ENCODE measurements around the gene PIAS4.
A peak's percentile ranks its signal among the peaks of the same experiment; 100 is the strongest.

The PIAS4 gene

DNA sequence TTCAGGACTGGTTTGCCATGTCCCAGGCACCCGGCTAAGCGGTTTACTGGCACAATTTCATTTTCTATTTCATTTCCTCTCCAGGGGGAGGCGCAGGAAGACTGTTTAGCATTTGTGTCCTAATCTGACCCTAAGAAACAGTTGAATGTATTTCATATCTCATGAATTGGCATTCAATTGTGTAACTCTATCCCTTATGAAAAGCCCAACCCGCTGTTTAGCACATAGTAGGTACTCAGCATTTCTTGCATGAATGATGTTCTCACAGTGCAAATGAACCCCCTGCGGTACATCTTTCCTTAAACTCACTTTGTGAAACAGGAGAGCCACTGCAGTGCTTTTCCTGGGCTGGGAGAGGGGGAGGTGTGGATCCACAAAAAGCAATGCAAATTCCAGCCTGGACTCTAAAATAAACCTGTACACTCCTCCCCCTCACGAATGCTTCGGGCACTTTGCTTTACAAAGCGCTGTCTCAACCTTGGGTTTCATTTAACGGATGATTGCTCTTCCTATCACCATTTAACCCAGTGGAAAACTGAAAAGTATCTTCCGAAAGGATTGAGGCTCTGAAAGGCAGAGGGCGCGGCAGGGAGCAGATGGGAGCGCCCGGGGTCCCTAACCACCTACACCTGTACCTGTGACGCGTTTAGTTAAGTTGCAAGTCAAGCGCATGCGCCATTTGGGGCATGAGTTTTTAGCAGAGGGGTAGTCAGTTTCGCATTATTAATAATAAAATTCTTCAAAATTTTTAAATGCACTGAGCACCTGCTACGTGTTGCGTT, 21.1 kb upstream of the PIAS4 start (continued):
- TF ChIP-seq HOXD13 (CRISPR knock-in tag; IDR thresholded peaks at IDR 0.05; ENCODE audit: borderline replicate concordance) (no peak), ZNF24 (tag by site-specific recombination; IDR thresholded peaks at IDR 0.05) (peak; percentile 83; the same call in 1 of the 2 replicates), ZSCAN30 (tag by site-specific recombination; IDR thresholded peaks at IDR 0.05) (peak; percentile 69; the same call in 1 of the 2 replicates), ZBTB17 (tag by site-specific recombination; IDR thresholded peaks at IDR 0.05) (peak; percentile 51; the same call in 1 of the 2 replicates), ZSCAN23 (tag by site-specific recombination; IDR thresholded peaks at IDR 0.05) (peak; percentile 81; the same call in 1 of the 2 replicates), ZNF514 (tag by site-specific recombination; IDR thresholded peaks at IDR 0.05) (no peak), KLF7 (tag by site-specific recombination; IDR thresholded peaks at IDR 0.05; ENCODE audit: borderline replicate concordance) (no peak), ZNF610 (tag by site-specific recombination; IDR thresholded peaks at IDR 0.05; ENCODE audit: borderline replicate concordance) (0 out of 2 replicates have a peak, but pooled peaks have one; percentile 28), MZF1 (tag by site-specific recombination; IDR thresholded peaks at IDR 0.05; ENCODE audit: borderline replicate concordance) (peak; percentile 40; the same call in 1 of the 2 replicates), ZNF416 (tag by site-specific recombination; IDR thresholded peaks at IDR 0.05) (no peak), ZNF501 (tag by site-specific recombination; IDR thresholded peaks at IDR 0.05) (peak; percentile 47; the same call in 1 of the 2 replicates), ZNF571 (tag by site-specific recombination; IDR thresholded peaks at IDR 0.05) (no peak)
- TF ChIP-seq, protein P1, sequence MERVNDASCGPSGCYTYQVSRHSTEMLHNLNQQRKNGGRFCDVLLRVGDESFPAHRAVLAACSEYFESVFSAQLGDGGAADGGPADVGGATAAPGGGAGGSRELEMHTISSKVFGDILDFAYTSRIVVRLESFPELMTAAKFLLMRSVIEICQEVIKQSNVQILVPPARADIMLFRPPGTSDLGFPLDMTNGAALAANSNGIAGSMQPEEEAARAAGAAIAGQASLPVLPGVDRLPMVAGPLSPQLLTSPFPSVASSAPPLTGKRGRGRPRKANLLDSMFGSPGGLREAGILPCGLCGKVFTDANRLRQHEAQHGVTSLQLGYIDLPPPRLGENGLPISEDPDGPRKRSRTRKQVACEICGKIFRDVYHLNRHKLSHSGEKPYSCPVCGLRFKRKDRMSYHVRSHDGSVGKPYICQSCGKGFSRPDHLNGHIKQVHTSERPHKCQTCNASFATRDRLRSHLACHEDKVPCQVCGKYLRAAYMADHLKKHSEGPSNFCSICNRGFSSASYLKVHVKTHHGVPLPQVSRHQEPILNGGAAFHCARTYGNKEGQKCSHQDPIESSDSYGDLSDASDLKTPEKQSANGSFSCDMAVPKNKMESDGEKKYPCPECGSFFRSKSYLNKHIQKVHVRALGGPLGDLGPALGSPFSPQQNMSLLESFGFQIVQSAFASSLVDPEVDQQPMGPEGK (tag by site-specific recombination; IDR thresholded peaks at IDR 0.05), result peak; percentile 50
- TF ChIP-seq, protein P2, sequence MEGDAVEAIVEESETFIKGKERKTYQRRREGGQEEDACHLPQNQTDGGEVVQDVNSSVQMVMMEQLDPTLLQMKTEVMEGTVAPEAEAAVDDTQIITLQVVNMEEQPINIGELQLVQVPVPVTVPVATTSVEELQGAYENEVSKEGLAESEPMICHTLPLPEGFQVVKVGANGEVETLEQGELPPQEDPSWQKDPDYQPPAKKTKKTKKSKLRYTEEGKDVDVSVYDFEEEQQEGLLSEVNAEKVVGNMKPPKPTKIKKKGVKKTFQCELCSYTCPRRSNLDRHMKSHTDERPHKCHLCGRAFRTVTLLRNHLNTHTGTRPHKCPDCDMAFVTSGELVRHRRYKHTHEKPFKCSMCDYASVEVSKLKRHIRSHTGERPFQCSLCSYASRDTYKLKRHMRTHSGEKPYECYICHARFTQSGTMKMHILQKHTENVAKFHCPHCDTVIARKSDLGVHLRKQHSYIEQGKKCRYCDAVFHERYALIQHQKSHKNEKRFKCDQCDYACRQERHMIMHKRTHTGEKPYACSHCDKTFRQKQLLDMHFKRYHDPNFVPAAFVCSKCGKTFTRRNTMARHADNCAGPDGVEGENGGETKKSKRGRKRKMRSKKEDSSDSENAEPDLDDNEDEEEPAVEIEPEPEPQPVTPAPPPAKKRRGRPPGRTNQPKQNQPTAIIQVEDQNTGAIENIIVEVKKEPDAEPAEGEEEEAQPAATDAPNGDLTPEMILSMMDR (tag by site-specific recombination; IDR thresholded peaks at IDR 0.05), result peak; percentile 22; the same call in 1 of the 2 replicates
- TF ChIP-seq, protein P3, sequence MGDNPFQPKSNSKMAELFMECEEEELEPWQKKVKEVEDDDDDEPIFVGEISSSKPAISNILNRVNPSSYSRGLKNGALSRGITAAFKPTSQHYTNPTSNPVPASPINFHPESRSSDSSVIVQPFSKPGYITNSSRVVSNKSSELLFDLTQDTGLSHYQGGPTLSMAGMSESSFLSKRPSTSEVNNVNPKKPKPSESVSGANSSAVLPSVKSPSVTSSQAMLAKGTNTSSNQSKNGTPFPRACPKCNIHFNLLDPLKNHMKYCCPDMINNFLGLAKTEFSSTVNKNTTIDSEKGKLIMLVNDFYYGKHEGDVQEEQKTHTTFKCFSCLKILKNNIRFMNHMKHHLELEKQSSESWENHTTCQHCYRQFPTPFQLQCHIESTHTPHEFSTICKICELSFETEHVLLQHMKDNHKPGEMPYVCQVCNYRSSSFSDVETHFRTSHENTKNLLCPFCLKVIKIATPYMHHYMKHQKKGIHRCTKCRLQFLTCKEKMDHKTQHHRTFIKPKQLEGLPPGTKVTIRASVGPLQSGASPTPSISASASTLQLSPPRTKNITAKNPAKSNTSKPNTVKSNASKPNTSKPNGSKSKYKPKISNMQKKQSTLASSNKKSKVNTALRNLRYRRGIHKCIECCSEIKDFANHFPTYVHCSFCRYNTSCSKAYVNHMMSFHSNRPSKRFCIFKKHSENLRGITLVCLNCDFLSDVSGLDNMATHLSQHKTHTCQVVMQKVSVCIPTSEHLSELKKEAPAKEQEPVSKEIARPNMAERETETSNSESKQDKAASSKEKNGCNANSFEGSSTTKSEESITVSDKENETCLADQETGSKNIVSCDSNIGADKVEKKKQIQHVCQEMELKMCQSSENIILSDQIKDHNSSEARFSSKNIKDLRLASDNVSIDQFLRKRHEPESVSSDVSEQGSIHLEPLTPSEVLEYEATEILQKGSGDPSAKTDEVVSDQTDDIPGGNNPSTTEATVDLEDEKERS (tag by site-specific recombination; IDR thresholded peaks at IDR 0.05), result no peak
- TF ChIP-seq, protein P4, sequence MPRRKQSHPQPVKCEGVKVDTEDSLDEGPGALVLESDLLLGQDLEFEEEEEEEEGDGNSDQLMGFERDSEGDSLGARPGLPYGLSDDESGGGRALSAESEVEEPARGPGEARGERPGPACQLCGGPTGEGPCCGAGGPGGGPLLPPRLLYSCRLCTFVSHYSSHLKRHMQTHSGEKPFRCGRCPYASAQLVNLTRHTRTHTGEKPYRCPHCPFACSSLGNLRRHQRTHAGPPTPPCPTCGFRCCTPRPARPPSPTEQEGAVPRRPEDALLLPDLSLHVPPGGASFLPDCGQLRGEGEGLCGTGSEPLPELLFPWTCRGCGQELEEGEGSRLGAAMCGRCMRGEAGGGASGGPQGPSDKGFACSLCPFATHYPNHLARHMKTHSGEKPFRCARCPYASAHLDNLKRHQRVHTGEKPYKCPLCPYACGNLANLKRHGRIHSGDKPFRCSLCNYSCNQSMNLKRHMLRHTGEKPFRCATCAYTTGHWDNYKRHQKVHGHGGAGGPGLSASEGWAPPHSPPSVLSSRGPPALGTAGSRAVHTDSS (tag by site-specific recombination; IDR thresholded peaks at IDR 0.05), result no peak
- TF ChIP-seq, protein P5, sequence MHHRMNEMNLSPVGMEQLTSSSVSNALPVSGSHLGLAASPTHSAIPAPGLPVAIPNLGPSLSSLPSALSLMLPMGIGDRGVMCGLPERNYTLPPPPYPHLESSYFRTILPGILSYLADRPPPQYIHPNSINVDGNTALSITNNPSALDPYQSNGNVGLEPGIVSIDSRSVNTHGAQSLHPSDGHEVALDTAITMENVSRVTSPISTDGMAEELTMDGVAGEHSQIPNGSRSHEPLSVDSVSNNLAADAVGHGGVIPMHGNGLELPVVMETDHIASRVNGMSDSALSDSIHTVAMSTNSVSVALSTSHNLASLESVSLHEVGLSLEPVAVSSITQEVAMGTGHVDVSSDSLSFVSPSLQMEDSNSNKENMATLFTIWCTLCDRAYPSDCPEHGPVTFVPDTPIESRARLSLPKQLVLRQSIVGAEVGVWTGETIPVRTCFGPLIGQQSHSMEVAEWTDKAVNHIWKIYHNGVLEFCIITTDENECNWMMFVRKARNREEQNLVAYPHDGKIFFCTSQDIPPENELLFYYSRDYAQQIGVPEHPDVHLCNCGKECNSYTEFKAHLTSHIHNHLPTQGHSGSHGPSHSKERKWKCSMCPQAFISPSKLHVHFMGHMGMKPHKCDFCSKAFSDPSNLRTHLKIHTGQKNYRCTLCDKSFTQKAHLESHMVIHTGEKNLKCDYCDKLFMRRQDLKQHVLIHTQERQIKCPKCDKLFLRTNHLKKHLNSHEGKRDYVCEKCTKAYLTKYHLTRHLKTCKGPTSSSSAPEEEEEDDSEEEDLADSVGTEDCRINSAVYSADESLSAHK (tag by site-specific recombination; IDR thresholded peaks at IDR 0.05), result peak; percentile 42; the same call in 1 of the 2 replicates
- TF ChIP-seq, protein P6, sequence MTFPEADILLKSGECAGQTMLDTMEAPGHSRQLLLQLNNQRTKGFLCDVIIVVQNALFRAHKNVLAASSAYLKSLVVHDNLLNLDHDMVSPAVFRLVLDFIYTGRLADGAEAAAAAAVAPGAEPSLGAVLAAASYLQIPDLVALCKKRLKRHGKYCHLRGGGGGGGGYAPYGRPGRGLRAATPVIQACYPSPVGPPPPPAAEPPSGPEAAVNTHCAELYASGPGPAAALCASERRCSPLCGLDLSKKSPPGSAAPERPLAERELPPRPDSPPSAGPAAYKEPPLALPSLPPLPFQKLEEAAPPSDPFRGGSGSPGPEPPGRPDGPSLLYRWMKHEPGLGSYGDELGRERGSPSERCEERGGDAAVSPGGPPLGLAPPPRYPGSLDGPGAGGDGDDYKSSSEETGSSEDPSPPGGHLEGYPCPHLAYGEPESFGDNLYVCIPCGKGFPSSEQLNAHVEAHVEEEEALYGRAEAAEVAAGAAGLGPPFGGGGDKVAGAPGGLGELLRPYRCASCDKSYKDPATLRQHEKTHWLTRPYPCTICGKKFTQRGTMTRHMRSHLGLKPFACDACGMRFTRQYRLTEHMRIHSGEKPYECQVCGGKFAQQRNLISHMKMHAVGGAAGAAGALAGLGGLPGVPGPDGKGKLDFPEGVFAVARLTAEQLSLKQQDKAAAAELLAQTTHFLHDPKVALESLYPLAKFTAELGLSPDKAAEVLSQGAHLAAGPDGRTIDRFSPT (tag by site-specific recombination; IDR thresholded peaks at IDR 0.05), result peak; percentile 35; the same call in 1 of the 2 replicates
- TF ChIP-seq, protein P7, sequence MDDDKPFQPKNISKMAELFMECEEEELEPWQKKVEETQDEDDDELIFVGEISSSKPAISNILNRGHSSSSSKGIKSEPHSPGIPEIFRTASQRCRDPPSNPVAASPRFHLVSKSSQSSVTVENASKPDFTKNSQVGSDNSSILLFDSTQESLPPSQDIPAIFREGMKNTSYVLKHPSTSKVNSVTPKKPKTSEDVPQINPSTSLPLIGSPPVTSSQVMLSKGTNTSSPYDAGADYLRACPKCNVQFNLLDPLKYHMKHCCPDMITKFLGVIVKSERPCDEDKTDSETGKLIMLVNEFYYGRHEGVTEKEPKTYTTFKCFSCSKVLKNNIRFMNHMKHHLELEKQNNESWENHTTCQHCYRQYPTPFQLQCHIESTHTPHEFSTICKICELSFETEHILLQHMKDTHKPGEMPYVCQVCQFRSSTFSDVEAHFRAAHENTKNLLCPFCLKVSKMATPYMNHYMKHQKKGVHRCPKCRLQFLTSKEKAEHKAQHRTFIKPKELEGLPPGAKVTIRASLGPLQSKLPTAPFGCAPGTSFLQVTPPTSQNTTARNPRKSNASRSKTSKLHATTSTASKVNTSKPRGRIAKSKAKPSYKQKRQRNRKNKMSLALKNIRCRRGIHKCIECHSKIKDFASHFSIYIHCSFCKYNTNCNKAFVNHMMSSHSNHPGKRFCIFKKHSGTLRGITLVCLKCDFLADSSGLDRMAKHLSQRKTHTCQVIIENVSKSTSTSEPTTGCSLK (tag by site-specific recombination; IDR thresholded peaks at IDR 0.05), result no peak

Measured in HEK293 (cell line).